GM20000 (cell line): Measurements from ENCODE around the gene RBBP8NL.

ENCODE experiments used
- DNase-seq: peaks from one replicate; pipeline ENCODE4 v3.0.0; 2012; ENCODE audit warnings: low spot score
- CTCF ChIP-seq: IDR thresholded peaks from 2 replicates; pipeline ENCODE4 v1.5.1; 2012; ENCODE audit warnings: mild to moderate bottlenecking, control low read depth; ENCODE audit errors: extremely low read depth, missing control alignments

The RBBP8NL gene

DNA sequence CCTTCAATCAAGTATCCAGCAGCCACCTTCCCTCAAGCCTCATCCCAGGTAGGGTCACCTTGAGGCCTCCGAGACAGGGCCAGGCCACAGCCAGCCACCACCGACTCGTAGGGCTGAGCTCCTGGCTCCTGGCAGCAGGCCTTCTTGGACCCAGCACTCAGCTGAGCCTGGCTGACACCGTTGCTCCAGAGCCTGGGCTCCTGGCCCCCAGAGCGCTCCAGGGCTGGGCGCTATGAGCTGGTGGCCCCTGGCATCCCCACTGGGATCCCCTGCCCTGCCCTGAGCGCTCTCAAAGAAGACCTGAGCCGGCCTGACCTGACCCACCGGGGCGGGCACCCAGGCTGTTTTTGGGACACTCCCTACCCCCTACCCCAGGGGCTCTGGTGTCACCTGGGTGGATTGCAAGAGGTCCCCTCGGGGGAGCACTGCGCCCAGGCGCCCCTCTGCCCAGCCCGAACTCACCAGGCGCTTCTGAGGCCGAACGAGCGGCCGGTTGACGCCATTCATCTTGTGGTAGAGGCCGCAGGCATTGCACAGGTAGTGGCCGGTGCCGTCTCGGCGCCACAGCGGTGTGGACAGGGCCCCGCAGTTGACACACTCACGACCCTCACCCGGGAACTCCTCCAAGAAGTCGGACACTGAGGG, 45.7 kb upstream of the RBBP8NL start:
- TF ChIP-seq CTCF, result no peak

GRCh38 chr20:62472138-62472940, 45.0 kb upstream of the RBBP8NL start:
- no peak for TF ChIP-seq CTCF
- DNase-seq, result no peak

More for the DNA sequence above, 45.7 kb upstream of the RBBP8NL start:
- no peak for DNase-seq

DNA sequence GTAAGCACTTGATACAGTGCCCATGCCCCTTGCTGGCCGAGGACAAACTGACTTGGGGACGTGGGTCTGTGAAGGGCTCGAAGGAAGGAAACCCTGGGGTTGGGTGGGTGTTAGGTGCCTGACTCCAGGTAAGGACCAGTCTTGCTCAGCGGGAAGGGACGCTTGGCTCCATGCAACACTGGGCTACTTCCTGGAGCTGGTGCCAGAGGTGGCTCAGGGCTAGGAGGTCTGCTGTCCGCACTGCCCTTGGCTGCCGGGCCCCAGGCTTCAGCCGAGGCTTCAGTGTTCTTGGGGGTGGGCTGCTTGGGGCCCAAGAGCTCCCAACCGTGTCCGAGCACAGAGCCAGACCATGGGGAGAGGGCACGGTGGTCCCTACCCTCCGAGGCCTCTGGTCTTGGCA, 43.1 kb upstream of the RBBP8NL start:
- no peak for DNase-seq
- no peak for TF ChIP-seq CTCF

DNA sequence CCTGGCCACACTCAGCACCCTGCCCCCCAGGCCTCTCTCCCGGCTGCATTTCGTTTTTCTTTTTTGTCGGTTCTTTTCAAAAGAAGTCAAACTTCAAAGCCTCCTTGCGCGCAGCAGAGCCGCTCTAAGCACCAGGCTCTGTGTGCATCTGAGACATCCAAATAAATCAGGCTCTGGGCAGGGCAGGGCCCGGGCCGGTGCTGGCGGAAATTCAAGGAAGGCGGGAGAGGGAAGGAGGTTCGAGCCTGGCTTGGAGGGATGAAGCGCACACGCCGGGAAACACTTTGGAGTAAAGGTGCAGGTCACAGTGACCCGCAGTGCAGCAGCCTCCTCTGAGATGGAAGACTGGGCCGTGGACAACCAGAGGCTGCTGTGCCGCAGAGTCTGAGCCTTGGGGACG, 42.7 kb upstream of the RBBP8NL start:
- no peak for DNase-seq
- no peak for TF ChIP-seq CTCF

GRCh38 chr20:62469352-62469751, 42.0 kb upstream of the RBBP8NL start:
- no peak for TF ChIP-seq CTCF
- DNase-seq, result no peak

- TF ChIP-seq CTCF, result no peak
- DNase-seq, result no peak
Measured at GRCh38 chr20:62466806-62467537, 39.6 kb upstream of the RBBP8NL start.

GRCh38 chr20:62466072-62466760, 38.9 kb upstream of the RBBP8NL start:
- DNase-seq, result no peak

More at GRCh38 chr20:62466072-62466760, 38.9 kb upstream of the RBBP8NL start:
- TF ChIP-seq CTCF, result no peak
